HG02943 (cell line): ENCODE data around the gene MSANTD1.

Experiments used
- ATAC-seq: cut with Tn5 transposase; IDR thresholded peaks from one replicate; pipeline ENCODE4 v1.9.1; 2021; ENCODE audit warnings: mild to moderate bottlenecking, low read depth, moderate library complexity; ENCODE audit not compliant: unreplicated experiment

The MSANTD1 gene

DNA sequence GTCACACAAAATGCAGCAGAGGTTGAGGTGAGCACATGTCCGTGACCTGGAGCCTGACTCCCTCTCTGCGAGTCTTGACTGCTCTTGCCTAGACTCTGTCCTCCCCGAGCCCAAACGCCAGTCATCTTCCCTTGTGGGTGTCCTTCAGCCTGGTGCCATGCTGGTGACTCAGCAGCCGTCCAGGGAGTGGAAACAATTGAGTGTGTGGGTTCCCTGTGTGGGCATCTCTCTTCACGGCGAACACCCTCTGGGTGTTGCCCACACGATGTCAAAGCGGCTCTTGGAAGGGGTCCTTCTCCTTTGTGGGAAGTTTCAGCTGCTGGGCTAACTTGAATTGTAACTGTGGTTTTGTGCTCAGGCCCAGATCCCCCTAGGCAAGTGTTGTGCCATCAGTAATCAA lies 17.5 kb upstream of the MSANTD1 start:
- no peak for ATAC-seq

DNA sequence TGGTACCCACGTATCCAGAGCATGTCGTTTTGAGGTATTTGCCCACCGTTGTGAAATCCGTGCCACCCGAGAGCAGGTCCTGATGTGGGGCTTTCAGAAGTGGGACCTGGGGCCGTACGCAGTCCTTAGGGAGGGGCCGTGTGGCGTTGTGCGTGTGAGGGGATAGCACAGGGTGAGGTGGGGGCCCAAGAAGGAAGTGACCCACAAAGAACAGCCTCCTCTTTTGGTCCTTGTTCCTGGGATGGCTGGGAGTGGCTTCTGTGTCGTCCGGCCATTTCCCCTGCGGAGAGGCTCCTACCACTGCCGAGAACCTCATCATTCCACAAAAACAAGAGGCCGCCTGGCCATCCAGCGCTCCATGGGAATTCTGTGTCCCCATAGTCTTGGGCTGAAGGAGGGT lies 17.0 kb upstream of the MSANTD1 start:
- no peak for ATAC-seq

DNA sequence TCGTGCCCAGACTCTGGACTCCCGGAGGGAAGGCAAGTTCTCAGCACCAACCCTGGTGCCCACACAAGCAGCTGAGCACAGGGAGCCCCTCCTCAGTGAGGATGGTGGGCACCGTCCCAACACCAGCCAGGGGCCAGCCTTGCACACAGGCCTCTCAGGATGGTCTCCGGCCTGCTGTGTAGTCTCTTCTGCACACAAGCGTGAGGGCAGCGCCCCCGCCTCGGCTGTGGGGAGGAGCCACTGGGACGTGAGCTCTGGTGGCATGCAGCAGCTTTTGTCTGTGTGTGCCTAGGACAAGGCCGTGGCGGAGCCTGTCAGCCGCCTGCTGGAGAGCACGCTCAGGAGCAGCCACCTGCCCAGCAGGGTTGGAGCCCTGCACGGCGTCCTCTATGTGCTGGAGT lies 16.1 kb upstream of the MSANTD1 start:
- ATAC-seq, result no peak

DNA sequence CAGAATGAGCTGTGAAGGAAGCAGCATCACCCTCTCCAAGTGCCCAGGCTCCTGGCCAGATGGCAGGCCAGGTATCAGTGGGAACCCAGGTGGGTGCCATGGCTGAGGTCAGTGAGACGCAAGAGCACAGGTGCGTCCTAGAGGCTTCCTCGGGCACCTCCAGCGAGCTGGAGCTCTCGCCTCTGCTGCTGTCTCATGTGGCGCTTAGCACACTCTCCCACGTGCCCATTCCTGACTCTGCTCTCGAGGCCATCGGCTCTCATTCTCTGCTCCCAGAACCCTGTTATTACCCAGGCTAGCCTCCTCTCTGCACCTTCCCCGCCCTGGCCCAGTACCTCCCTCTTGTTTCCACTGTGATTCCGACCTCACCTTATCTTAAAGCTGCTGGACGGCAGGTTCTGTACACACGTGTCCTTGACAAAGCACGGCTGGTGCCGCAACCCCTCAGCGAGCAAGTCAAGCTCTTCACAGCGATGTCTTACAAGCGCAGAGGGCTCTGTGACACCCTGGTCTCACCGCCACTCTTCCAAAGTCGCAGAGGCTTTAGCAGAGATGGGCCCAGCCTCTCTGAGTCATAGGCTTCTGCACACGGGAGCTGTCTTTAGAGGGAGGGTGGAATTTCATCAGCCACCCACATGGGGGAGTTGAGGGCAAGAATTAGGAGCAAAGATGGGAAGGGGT lies 15.4 kb upstream of the MSANTD1 start:
- no peak for ATAC-seq

DNA sequence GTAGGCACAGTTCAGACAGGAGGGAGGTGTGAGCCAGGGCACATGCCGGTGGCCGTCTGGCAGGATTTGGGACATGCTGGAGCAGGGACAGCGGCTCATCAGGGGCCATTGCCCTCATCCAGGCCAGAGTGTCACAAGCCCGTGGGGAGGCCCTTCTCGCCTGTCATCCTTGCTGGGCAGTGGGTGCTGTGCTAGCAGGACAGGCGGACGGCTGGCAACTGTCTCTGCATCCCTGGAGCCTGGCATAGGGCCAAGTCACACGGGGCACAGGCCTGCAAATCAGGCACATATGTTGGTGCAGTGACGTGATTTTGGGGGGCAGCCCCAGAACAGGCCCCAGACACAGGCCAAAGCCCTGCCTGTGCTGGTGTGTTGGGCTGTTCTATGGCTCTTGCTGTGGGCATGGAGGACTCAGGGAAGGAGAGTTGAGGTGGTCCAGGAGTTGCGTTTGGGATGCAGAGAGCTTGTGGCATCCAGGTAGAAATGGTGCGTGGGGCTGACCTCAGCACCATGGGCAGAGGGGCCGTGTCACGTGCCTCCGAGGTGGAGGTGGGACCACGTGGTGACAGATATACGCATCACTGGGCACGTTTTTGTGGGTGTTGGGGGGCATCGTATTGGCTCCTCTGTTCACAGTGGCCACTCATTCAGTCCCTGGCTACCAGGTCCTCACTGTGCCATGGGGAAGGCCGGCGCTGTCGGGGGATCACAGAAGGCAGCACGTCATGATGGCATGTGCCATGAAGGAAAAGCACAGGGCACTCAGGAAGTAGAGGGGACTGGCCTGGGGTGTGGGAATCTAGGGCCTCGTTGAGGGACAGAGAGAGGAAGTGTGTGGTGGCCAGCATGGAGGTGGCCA lies 14.6 kb upstream of the MSANTD1 start:
- ATAC-seq, result no peak

DNA sequence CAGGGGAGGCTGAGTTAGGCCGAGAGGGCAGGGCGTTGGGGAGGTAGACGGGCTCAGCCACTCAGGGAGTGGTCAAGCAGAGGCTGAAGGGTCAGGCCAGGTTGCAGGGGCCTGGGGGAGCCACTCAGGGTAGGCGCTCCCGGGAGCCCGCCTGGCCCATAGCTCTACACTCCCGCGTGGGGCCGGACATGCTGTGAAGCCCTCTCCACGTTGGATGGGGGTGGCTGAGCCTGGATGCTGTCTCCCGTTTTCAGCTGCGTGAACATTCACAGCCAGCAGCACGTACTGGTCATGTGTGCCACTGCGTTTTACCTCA lies 14.0 kb upstream of the MSANTD1 start:
- no peak for ATAC-seq

DNA sequence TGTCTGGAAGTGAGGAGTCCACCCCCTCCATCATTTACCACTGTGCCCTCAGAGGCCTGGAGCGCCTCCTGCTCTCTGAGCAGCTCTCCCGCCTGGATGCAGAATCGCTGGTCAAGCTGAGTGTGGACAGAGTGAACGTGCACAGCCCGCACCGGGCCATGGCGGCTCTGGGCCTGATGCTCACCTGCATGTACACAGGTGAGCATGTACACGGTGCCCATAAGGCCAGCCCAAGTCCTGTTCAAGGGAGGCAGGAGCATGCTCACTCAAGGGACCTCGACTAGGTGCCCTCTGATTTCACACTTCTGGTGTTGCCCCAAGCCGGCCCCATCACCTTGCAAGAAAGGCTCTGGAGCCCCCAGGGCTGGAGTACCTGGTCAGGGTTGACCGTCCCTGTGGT lies 13.4 kb upstream of the MSANTD1 start:
- no peak for ATAC-seq

DNA sequence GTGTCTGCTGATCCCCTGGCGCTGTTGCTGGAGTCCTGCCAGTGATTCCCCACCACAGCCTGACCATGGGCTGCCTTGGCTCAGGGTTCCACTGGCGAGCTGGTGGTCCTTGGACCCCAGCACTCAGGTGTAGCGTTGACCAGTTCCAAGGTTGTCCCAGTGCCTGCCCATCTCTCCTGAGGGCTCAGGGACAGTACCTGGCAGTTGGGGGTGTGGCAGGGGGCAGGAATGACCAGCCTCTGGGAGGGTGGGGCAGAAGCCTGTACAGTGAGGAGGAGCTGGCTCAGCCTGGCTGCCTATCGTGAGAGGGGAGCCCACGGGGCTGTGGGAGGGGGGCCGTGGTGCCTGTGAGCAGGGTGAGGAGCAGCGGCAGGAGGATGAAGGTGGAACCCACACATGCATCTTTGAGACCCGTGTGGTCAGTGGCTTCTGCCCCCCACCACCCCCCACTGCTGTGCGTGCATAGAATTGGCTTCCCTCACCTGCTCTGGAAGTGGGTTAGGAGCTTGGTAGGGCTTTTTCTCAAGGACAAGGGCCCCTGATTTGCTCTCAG lies 12.6 kb upstream of the MSANTD1 start:
- no peak for ATAC-seq

DNA sequence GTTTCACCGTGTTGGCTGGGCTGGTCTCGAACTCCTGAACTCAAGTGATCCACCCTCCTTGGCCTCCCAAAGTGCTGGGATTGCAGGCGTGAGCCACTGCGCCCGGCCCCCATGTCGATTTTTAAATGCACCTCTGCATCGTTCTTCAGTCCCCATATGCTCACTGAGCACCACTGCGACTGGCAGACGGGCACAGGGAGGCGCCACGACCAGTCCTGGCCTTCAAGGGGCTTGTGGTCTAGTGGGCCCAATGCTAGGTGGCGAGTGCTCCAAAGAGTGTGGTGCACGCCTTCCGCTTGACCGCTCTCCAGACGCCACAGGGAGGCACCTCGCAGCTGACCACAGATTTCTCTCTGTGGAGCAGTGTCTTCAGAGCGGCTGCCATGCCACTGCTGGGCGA lies 11.7 kb upstream of the MSANTD1 start:
- ATAC-seq, result no peak

DNA sequence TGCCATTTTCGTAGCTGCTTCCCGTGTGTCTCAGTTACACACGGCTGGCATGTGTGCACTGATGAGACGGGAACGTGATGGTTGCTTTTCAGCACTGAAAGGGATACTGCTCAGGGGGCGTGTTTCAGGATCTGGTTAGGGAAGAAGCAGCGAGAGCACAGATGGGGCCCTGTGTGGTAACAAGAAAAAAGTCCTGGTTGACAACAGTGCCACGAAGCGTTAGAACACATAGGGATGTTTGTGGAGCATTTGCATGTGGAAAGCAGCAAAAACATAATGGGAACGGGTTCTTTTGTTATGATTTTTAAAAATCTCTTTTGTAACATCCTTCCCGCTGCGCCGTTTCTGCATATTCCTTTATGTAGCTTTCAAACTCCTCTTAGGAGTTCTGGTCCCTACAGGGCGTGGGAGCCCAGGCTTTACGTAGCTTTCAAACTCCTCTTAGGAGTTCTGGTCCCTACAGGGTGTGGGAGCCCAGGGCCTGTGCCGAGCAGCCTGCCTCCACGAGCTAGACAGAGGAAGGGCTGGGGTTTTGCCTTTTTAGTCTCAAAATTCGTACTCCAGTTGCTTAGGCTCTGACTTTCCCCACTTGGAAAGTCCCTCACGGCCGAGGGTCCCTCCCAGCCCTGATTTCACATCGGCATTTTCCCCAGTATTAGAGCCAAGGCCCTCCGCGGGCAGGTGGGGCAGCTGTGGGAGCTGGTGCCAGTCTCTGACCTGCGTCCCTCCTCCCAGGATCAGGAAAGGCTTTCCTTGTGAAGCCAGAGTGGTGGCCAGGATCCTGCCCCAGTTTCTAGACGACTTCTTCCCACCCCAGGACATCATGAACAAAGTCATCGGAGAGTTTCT lies 11.0 kb upstream of the MSANTD1 start:
- no peak for ATAC-seq

DNA sequence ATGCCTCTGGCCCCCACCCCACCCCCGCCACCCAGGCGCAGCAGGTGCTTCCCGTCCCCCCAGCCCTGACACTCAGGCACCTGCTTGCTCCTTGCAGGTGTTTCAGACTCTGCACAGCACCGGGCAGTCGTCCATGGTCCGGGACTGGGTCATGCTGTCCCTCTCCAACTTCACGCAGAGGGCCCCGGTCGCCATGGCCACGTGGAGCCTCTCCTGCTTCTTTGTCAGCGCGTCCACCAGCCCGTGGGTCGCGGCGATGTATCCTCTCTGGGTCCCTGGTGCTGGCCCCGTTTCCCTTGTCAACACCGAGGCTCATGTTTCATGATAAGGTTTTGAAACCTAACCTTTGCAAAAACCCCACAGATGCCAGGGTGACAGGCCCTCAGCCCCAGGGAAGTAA lies 10.2 kb upstream of the MSANTD1 start:
- no peak for ATAC-seq

DNA sequence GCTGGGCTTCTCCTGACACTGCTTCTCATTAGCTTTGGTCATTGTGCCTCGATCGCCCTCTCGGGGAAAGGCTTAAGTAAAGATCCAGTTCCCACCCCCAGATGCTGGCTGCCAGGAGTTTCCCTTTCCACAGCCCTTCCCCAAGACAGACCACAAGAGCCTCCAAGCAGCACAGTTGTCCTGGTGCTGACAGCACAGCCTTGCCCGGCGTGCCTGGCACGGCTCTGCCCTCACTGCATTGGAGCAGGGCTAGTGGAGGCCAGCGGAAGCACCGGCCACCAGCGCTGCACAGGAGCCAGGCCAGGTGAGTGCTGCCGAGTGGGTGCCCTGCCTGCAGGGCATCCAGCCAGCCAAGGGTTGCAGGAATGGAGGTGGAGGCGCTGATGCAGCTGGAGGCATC lies 9.7 kb upstream of the MSANTD1 start:
- no peak for ATAC-seq

DNA sequence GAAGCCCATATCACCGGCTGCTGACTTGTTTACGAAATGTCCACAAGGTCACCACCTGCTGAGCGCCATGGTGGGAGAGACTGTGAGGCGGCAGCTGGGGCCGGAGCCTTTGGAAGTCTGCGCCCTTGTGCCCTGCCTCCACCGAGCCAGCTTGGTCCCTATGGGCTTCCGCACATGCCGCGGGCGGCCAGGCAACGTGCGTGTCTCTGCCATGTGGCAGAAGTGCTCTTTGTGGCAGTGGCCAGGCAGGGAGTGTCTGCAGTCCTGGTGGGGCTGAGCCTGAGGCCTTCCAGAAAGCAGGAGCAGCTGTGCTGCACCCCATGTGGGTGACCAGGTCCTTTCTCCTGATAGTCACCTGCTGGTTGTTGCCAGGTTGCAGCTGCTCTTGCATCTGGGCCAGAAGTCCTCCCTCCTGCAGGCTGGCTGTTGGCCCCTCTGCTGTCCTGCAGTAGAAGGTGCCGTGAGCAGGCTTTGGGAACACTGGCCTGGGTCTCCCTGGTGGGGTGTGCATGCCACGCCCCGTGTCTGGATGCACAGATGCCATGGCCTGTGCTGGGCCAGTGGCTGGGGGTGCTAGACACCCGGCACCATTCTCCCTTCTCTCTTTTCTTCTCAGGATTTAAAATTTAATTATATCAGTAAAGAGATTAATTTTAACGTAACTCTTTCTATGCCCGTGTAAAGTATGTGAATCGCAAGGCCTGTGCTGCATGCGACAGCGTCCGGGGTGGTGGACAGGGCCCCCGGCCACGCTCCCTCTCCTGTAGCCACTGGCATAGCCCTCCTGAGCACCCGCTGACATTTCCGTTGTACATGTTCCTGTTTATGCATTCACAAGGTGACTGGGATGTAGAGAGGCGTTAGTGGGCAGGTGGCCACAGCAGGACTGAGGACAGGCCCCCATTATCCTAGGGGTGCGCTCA lies 8.7 kb upstream of the MSANTD1 start:
- no peak for ATAC-seq

DNA sequence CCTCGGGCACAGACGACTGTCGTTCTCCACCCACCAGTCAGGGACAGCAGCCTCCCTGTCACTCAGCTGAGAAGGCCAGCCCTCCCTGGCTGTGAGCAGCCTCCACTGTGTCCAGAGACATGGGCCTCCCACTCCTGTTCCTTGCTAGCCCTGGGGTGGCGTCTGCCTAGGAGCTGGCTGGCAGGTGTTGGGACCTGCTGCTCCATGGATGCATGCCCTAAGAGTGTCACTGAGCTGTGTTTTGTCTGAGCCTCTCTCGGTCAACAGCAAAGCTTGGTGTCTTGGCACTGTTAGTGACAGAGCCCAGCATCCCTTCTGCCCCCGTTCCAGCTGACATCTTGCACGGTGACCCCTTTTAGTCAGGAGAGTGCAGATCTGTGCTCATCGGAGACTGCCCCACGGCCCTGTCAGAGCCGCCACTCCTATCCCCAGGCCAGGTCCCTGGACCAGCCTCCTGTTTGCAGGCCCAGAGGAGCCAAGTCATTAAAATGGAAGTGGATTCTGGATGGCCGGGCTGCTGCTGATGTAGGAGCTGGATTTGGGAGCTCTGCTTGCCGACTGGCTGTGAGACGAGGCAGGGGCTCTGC lies 7.9 kb upstream of the MSANTD1 start:
- no peak for ATAC-seq

DNA sequence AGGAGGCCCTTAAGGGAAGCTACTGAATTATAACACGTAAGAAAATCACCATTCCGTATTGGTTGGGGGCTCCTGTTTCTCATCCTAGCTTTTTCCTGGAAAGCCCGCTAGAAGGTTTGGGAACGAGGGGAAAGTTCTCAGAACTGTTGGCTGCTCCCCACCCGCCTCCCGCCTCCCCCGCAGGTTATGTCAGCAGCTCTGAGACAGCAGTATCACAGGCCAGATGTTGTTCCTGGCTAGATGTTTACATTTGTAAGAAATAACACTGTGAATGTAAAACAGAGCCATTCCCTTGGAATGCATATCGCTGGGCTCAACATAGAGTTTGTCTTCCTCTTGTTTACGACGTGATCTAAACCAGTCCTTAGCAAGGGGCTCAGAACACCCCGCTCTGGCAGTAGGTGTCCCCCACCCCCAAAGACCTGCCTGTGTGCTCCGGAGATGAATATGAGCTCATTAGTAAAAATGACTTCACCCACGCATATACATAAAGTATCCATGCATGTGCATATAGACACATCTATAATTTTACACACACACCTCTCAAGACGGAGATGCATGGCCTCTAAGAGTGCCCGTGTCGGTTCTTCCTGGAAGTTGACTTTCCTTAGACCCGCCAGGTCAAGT lies 6.9 kb upstream of the MSANTD1 start:
- ATAC-seq, result no peak

DNA sequence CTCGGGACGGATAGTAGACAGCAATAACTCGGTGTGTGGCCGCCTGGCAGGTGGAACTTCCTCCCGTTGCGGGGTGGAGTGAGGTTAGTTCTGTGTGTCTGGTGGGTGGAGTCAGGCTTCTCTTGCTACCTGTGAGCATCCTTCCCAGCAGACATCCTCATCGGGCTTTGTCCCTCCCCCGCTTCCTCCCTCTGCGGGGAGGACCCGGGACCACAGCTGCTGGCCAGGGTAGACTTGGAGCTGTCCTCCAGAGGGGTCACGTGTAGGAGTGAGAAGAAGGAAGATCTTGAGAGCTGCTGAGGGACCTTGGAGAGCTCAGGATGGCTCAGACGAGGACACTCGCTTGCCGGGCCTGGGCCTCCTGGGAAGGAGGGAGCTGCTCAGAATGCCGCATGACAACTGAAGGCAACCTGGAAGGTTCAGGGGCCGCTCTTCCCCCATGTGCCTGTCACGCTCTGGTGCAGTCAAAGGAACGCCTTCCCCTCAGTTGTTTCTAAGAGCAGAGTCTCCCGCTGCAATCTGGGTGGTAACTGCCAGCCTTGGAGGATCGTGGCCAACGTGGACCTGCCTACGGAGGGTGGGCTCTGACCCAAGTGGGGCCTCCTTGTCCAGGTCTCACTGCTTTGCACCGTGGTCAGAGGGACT lies 5.7 kb upstream of the MSANTD1 start:
- no peak for ATAC-seq

DNA sequence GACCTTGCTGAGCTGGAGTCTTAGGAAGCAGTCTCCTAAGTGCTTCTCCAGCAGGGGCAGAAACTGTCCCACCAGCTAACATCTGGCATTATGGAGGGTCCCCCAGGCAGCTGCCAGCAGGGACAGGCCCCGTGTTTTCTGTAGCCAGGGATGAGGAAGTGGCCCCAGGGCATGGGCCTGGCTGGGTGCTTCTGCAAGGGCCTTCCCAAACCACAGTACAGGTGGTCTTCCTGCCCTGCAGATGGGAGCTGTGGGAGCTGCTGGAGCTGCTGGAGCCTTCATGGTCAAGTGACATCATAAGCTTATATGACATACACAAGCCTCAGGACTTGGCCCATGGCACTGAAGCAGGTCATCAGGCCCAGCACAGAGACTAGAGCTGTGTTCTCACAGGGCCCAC lies 5.0 kb upstream of the MSANTD1 start:
- no peak for ATAC-seq

DNA sequence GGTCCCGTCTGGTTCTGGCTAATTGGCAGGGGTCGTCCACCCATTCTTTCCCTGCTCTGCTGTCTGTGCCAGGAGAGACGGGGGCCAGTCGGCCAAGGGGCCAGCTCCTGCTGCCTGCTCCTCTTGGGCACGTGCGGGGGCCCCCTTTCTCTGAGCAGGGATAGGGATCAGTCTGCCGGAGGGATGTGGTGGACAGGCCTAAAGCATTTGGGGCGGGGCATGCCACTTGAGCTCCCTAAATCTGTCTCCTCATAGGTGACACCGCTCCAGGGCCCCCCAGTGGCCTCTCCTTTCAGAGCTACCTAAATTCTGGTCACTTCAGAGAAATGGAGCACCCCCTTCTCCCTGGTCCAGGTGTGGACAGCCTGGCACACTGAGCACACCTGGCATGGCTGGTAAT lies 4.2 kb upstream of the MSANTD1 start:
- ATAC-seq, result no peak

DNA sequence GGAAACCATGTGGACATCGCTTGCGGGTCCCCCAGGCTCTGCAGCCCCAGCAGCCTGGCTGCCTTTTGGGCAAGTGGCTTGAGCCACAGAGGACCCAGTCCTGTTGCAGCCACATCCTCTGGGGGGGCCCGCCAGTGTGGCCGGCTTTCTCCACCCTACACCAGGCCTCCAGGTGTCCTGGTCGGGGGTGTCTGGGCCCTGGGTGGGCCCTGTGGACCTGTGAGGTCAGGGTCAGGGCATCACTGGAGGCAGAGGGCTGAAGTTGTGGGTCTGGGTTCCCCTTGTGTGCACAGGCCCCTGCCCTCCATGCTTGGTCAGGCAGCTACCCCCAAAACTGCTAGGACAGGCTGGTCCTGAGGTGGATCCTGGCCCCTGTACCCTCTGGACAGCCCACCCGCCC lies 3.3 kb upstream of the MSANTD1 start:
- no peak for ATAC-seq
